Effector memory CD4-positive, alpha-beta T cell (primary cell): ENCODE measurements around the gene SCGB1C2.

ENCODE experiments used
- DNase-seq, 3 donors: peaks; one replicate each; pipeline ENCODE4 v3.0.0-alpha.2; 2020
- H3K27ac ChIP-seq: 2 replicates; pipeline ENCODE4 v1.7.0; 2013; ENCODE audit warnings: mild to moderate bottlenecking, low read length, moderate library complexity; ENCODE audit not compliant: insufficient read depth, poor library complexity, severe bottlenecking
- H3K27me3 ChIP-seq: replicated peaks from 2 replicates; pipeline ENCODE4 v1.7.0; 2013; ENCODE audit warnings: mild to moderate bottlenecking, low read length; ENCODE audit not compliant: insufficient read depth, control insufficient read depth, poor library complexity, severe bottlenecking
- H3K36me3 ChIP-seq: 2 replicates; pipeline ENCODE4 v1.7.0; 2013; ENCODE audit warnings: mild to moderate bottlenecking, low read length, moderate library complexity; ENCODE audit not compliant: control insufficient read depth, insufficient read depth
- H3K4me1 ChIP-seq: 2 replicates; pipeline ENCODE4 v1.7.0; 2013; ENCODE audit warnings: low read length, mild to moderate bottlenecking; ENCODE audit not compliant: control insufficient read depth, insufficient read depth, poor library complexity, severe bottlenecking
- H3K4me3 ChIP-seq: 2 replicates; pipeline ENCODE4 v1.7.0; 2013; ENCODE audit warnings: low read length, low read depth, mild to moderate bottlenecking; ENCODE audit not compliant: insufficient read depth, poor library complexity, severe bottlenecking
- H3K9me3 ChIP-seq: 2 replicates; pipeline ENCODE4 v1.7.0; 2013; ENCODE audit warnings: mild to moderate bottlenecking, low read length, moderate library complexity; ENCODE audit not compliant: control insufficient read depth

The SCGB1C2 gene

GRCh38 chr17:171871-172270 lies 34.5 kb downstream of the SCGB1C2 start:
- no peaks in the 10 kb centered on the region for H3K27me3 ChIP-seq
- DNase-seq = no peak
- H3K9me3 ChIP-seq = no peaks in the 10 kb centered on the region

GRCh38 chr17:172401-172800 lies 35.0 kb downstream of the SCGB1C2 start:
- Histone ChIP-seq H3K4me1 (no peaks in the 10 kb centered on the region), H3K4me3 (no peak overlapping the region), H3K27ac (no peak overlapping the region), H3K36me3 (no peaks in the 10 kb centered on the region), H3K27me3 (no peaks in the 10 kb centered on the region), H3K9me3 (no peaks in the 10 kb centered on the region)
- DNase-seq = no peak

More at GRCh38 chr17:171871-172270, 34.5 kb downstream of the SCGB1C2 start:
- H3K4me1 ChIP-seq = no peaks in the 10 kb centered on the region
- no peaks in the 10 kb centered on the region for H3K36me3 ChIP-seq
- H3K27ac ChIP-seq = no peak overlapping the region
- no peak overlapping the region for H3K4me3 ChIP-seq

GRCh38 chr17:173166-173911 lies 36.0 kb downstream of the SCGB1C2 start:
- H3K27me3 ChIP-seq = no peaks in the 10 kb centered on the region
- no peak for DNase-seq

GRCh38 chr17:177155-177554 lies 39.8 kb downstream of the SCGB1C2 start:
- Histone ChIP-seq H3K9me3 (no peaks in the 10 kb centered on the region), H3K27me3 (peaks cover 12% of the 10 kb centered on the region), H3K36me3 (no peaks in the 10 kb centered on the region), H3K27ac (no peak overlapping the region), H3K4me1 (no peaks in the 10 kb centered on the region), H3K4me3 (no peak overlapping the region)
- no peak for DNase-seq

More at GRCh38 chr17:173166-173911, 36.0 kb downstream of the SCGB1C2 start:
- Histone ChIP-seq H3K27ac (no peak overlapping the region), H3K4me3 (no peak overlapping the region), H3K4me1 (no peaks in the 10 kb centered on the region), H3K9me3 (no peaks in the 10 kb centered on the region), H3K36me3 (no peaks in the 10 kb centered on the region)

GRCh38 chr17:177762-178161 lies 40.4 kb downstream of the SCGB1C2 start:
- Histone ChIP-seq H3K27me3 (peaks cover 12% of the 10 kb centered on the region), H3K27ac (no peak overlapping the region), H3K36me3 (no peaks in the 10 kb centered on the region), H3K9me3 (no peaks in the 10 kb centered on the region), H3K4me3 (no peak overlapping the region), H3K4me1 (no peaks in the 10 kb centered on the region)
- DNase-seq = no peak

GRCh38 chr17:178292-179065 lies 41.1 kb downstream of the SCGB1C2 start:
- Histone ChIP-seq H3K36me3 (no peaks in the 10 kb centered on the region), H3K4me3 (no peak overlapping the region), H3K27me3 (peaks cover 12% of the 10 kb centered on the region), H3K27ac (no peak overlapping the region), H3K9me3 (no peaks in the 10 kb centered on the region), H3K4me1 (no peaks in the 10 kb centered on the region)
- no peak for DNase-seq

GRCh38 chr17:179066-179432 lies 41.7 kb downstream of the SCGB1C2 start:
- Histone ChIP-seq H3K27ac (no peak overlapping the region), H3K9me3 (no peaks in the 10 kb centered on the region), H3K4me3 (no peak overlapping the region), H3K36me3 (no peaks in the 10 kb centered on the region), H3K27me3 (peaks cover 12% of the 10 kb centered on the region), H3K4me1 (no peaks in the 10 kb centered on the region)
- DNase-seq = no peak

- H3K4me3 ChIP-seq = no peak overlapping the region
- peaks cover 12% of the 10 kb centered on the region for H3K27me3 ChIP-seq
- no peaks in the 10 kb centered on the region for H3K9me3 ChIP-seq
- H3K27ac ChIP-seq = no peak overlapping the region
- H3K36me3 ChIP-seq = no peaks in the 10 kb centered on the region
- DNase-seq = no peak
- no peaks in the 10 kb centered on the region for H3K4me1 ChIP-seq
Measured at GRCh38 chr17:179781-180380, 42.5 kb downstream of the SCGB1C2 start.

GRCh38 chr17:180381-181244 lies 43.2 kb downstream of the SCGB1C2 start:
- Histone ChIP-seq H3K36me3 (no peaks in the 10 kb centered on the region), H3K4me1 (no peaks in the 10 kb centered on the region), H3K9me3 (no peaks in the 10 kb centered on the region), H3K4me3 (no peak overlapping the region), H3K27ac (no peak overlapping the region), H3K27me3 (peaks cover 12% of the 10 kb centered on the region)
- no peak for DNase-seq
